HFF-Myc (cell line): ENCODE measurements around the gene SCYL2.
A peak's percentile ranks its signal among the peaks of the same experiment; 100 is the strongest.

ENCODE experiments used
- DNase-seq: peaks from one replicate; pipeline ENCODE4 v3.0.0-alpha.2; 2011; ENCODE audit warnings: low read depth; ENCODE audit errors: extremely low read depth
- H3K4me3 ChIP-seq: replicated peaks from 2 replicates; pipeline ENCODE4 v1.5.1; 2011; ENCODE audit warnings: low read depth, mild to moderate bottlenecking, control low read depth, low read length
- TF ChIP-seq, protein P1 (sequence below): IDR thresholded peaks from 2 replicates; pipeline ENCODE4 v1.5.1; 2012; ENCODE audit warnings: mild to moderate bottlenecking, low read depth, low read length, control low read depth; ENCODE audit errors: missing control alignments

The SCYL2 gene

DNA sequence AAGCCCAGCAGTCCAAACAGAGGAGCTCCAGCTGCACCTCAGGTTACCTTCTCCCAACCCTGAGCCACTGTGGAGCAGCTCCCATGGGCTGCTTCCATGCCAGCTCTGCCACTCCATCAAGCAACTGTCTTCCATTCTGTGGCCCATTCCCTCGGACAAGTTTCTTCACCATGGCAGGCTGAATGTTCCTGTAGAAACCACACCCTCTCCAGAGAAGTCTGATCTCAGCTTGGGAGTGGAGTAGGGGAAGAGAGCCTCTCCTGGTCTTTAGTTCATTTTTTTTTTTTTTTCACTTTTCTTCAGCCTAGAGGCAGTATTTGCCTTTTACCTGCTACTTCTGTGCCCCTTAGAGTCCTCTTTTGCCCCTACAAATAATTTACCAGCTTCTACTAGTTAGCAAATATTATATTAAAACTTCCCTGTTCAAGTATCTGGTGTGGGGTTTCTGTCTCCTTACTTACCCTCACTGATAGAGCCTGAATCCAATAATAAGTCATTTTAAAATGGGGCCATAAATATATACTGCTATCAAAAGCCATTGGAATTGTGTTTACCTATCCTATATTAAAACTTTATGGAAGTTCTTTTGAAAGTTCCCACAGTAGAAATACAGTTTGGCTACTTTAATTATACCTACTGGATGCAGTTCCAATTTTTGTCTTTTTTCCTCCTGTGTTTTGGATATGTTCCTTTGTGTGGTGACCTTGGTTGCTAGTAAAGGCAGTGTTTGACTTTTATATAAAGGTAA lies 78.2 kb downstream of the SCYL2 start:
- TF ChIP-seq, protein P1, sequence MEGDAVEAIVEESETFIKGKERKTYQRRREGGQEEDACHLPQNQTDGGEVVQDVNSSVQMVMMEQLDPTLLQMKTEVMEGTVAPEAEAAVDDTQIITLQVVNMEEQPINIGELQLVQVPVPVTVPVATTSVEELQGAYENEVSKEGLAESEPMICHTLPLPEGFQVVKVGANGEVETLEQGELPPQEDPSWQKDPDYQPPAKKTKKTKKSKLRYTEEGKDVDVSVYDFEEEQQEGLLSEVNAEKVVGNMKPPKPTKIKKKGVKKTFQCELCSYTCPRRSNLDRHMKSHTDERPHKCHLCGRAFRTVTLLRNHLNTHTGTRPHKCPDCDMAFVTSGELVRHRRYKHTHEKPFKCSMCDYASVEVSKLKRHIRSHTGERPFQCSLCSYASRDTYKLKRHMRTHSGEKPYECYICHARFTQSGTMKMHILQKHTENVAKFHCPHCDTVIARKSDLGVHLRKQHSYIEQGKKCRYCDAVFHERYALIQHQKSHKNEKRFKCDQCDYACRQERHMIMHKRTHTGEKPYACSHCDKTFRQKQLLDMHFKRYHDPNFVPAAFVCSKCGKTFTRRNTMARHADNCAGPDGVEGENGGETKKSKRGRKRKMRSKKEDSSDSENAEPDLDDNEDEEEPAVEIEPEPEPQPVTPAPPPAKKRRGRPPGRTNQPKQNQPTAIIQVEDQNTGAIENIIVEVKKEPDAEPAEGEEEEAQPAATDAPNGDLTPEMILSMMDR = no peak
- DNase-seq = no peak
- no peak overlapping the region for H3K4me3 ChIP-seq

DNA sequence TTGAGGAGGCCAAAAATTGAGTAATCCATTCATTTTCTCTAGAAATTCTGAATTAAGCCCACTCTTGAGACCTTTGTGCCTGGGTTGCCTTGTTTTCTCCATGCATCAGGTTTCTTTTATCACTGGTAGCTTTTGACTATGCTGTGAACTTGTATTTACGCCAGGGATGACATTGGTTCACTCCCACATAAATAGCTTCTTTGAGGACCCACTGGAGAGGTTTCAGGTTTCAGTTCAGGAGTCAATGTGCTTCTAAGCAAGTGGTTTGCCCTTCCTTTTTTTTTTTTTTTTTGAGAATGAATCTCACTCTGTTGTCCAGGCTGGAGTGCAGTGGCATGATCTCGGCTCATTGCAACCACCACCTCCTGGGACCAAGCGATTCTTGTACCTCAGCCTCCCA lies 79.7 kb downstream of the SCYL2 start:
- no peak overlapping the region for H3K4me3 ChIP-seq
- DNase-seq = peak; percentile 6
- TF ChIP-seq, protein P1 = no peak

GRCh38 chr12:100348657-100349454 lies 81.9 kb downstream of the SCYL2 start:
- H3K4me3 ChIP-seq = no peak overlapping the region
- peak; percentile 10 for DNase-seq
- TF ChIP-seq, protein P1 = peak; percentile 6

- TF ChIP-seq, protein P1 = no peak
- H3K4me3 ChIP-seq = no peak within 1 kb of the TSS
- no peak for DNase-seq
Observed at GRCh38 chr12:100356644-100357223, 89.8 kb downstream of the SCYL2 start, which contains the start of gene SLC17A8. SLC17A8 (plus strand) TSS chr12:100357074; CDS start chr12:100357392, 318 bp downstream.

GRCh38 chr12:100359248-100359647 lies 92.3 kb downstream of the SCYL2 start:
- no peak for DNase-seq
- TF ChIP-seq, protein P1 = no peak
- no peak overlapping the region for H3K4me3 ChIP-seq

DNA sequence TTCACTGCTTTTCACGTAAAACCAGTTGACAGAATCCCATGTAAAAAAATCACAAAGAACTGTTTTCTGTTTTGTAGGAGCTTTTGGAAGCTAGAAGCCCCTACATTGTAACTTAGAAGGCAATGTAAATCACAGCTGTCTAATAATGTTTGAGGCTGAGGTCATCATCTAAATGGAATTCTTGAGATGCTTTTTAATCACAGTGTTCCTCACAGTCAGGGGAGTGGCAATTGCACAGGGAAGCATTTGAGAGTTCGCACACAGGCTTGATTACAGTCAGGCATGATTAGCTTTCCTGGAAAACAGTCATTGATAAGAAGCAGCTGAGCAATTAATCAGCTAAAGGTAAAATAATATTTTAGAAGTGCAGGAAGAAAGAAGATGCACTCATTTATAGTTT lies 92.8 kb downstream of the SCYL2 start:
- no peak overlapping the region for H3K4me3 ChIP-seq
- TF ChIP-seq, protein P1 = no peak
- no peak for DNase-seq
